Stimulated activated CD4-positive, alpha-beta T cell treated with anti-CD3 and anti-CD28 coated beads, Interleukin-15, amount 100 ng/mL, for 48 hours (primary cell): ENCODE results near the gene TM7SF2.

Source experiments
- DNase-seq, 2 donors: peaks; one replicate each; pipeline ENCODE4 v3.0.0-alpha.2; 2020; ENCODE audit warnings: low read depth in 2 of 2

Gene TM7SF2

DNA sequence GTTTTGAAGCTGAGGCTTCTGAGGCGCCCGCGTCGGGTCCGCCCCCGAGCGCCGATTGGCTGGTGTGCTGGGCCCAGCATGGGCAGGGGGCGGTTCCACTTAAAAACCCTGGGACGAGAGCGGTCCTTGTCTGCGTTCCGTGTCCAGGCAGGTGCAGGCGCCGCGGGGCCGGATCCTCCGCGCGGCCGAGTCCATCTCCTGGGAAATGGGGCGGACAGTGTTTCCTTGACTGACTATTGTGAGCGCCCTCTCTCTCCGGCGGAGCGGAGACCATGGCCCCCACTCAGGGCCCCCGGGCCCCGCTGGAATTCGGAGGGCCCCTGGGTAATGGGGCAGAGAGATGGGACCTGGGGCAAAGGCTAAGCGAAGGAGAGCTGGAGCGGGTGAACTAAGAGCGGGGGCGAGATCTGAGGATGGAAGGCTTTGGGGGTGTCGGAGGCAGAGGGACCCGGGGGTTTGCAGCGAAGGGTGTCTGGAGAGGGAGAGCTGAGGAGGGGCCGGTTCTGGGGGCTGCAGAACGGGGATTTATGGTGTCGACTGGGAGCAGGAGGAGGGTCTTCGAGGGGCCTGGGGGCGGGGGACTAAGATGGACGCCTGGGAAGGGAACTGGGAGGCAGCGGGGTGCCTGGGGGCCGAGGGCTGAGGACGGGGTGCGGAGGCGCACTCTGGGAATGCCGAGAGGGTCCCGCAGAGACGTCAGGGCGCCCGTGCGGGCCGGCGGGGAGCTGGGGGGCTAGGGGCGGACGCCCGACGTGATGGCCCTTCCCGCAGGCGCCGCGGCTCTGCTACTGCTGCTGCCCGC, at the start of gene TM7SF2:
TSS of gene TM7SF2 (plus strand) at position 129 of the 802 bp plus-strand sequence. CDS start at position 273, 144 bp downstream.
- DNase-seq = peak; percentile 88 to 94

DNA sequence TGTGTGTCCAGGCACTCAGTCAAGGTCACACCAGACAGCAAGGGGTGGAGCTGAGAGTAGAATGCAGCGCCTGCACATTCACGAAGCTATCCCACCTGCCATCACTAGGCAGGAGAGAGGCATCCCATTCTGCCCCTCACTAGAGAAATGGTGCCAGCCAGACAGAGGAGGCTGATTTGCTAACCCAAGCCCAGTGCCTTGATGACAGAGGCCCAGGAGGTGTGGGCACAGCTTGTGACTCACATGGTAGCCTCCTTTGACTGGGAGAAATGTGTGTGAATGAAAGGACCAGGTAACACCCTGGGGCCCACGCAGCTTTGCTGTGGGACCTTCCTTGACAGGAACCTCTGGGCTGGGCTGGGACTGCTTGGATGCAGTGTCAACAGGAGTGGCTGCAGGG, 48.1 kb upstream of the TM7SF2 start:
- no peak for DNase-seq

DNA sequence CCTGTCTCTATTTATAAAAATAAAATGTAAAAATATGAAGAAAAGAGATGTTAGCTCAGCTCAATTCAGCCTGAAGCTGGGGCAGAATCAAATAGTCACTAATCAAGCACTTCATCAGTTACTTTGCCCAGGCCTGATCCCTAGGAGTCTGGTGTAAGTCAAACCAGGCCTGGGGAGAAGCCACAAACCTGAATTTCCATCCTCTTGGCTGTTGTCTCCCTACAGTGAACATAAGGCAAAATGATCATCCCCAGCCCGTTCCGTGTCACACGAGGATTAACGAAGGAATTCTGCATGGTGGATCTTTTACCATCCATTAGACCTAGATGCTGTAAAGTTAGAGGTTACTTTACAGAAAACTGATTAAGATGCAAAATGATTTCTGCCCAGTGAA, 46.8 kb upstream of the TM7SF2 start:
- DNase-seq = no peak

DNA sequence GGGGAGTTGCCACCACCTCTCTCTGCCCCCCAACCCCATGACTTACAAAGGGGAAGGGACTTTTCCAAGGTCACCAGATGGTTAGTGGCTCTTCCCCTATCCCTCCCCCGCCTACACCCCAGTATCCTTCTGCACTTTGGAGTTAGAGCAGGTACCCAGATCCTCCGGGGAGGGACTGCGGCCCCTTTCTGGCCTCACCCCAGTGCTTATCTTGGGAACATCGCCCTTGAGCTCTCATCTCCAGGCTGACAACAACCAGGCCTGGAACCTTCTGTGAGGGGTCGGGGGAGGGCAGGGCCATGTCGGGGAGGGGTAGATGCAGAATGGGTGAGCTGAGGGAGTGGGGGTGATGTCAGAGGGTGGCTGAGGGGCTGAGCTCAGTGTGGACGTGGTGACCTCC, 45.8 kb upstream of the TM7SF2 start:
- DNase-seq = no peak

DNA sequence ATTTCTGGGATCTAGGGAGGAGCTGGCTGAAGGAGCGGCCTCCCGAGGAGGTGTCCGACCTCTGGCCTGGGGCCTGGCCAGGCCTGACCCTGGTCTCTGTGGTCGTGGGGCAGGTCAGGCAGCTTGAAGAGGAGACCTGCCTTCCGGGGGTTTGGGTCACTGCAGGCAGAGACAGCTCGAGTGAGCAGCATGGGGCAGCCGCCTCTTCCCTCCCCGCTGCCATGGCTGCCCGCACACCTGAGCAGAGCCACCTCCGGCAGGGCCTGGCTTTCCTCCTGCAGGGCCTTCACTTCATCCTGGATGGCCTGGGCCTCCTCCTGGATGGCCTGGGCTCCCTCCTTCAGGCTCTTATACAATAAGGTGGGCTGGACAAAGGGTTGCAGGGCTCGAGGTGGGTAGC, 45.4 kb upstream of the TM7SF2 start:
- DNase-seq = no peak

DNA sequence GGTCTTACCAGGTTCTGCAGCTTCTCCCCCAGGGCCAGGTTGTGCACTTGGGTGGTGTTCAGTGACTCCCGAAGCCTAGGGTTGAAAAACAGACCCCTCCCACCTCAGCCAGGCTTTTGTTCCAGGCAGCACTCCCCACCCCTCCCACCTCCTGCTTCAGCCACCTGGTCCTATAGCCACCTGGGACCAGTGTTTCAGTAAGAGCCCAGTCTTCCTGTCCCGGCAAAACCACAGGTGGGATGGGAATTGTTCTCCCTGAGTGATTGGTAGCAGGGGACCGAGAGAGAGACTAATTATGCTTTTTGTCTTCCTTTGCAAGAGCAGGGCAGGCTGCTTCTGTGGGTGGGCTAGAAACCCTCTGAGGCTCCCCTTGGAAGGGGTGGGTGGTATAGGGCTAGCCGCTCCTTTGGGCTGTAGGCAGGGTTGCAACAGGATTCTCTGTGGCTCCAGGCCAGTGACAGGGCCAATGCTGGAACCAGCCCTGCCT, 44.8 kb upstream of the TM7SF2 start:
- no peak for DNase-seq

DNA sequence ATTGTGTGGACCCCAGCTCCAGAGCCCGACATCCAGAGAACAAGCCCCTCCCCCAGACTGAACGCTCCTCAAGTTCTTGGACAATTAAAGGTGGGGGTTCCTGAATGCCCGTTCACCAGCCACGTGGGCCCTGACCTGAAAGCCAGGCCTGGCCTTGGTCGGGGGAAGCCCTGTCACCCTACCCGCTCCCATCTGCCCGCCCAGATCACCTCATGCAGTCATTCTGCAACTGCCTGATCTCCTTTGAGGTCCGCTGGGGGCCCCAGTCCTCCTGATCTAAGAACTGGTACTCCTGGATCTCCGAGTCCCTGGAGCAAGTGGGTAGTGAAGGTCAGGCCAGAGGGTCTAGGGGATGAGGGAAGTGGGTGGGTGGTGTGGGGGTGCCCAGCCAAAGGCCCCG, 44.2 kb upstream of the TM7SF2 start:
- no peak for DNase-seq

DNA sequence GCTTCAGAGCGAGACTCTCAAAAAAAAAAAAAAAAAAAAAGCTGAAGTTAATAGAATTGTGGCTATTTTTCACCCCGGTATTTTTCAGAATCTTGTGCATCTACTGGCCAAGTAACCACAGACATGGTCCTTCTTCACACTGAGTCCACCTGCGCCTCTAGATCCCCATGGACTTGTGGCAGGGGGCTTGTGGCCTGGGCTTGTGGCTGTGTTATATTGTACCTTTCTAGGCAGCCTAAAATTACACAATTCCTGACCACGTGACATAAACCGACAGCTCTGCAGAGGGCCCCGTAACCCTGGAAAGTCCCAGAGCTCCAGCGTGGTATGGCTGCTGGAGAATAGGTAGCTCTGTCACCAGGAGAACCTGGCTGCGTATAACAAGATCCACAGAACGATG, 42.5 kb upstream of the TM7SF2 start:
- no peak for DNase-seq

DNA sequence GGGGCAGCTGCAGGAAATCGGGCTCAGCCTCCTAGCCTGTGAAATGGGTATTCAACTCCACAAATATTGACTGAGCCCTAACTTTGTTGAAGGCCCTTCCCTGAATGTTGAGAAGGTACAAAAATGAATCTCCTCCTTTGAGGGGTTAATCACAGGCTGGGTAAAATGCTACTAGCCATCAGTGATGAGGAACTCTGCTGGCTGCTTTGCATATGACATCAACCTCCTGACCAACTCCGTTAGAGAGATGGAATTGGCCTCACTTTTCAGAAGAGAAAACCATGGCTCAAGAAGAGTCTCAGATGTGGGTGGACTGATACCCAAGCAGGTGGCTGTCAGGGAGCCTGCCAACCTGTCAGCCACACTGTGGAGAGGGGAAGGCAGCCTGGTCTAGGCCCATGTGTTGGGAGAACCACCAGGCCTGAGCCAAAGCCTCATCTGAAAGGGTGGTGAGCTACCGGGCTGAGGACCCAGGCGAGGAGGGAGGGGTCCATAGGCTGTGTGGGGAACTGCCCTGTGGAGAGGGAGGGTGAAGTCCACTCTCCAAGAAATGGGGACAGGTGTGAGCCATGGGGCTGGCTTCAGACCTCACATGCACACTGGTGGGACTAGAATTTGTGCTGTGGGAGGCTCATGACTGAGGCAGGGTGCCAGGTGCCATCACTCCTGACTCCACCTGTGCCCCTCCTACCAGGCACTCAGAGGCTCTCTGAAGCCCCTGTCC, 39.6 kb upstream of the TM7SF2 start:
- DNase-seq = no peak

DNA sequence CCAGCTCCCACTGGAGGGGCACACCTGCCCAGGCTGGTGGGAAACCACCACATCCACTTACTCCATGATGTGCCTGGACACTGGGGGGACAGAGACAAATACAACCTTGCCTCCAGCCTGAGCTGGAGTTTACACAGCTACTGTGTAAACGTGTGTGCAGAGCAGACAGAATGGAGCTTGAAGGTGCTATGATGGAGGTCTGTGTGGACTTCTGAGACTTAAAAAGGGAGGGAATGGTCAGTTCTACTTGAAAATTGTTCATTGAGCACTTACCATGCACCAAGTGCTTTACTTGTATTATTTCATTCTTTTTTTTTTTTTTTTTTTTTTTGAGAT, 39.1 kb upstream of the TM7SF2 start:
- no peak for DNase-seq

DNA sequence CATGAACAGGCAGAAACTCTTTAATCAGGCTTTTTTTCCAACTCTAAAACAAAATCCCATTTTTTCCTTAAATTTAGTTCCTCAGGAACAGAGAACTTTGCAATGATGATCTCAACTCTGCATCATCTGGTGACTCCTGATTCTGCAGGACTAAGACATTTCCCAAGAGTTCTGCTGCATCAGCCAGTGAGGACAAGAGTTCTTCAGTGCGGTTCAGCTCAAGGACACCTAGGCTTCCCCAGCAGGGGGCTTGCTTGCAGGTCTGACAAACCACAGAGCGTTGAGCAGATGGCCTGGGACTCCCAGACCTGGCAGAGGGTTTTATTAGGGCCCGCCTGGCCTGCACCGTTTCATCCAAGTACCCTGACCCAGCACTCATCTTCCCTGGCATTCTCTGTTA, 34.2 kb upstream of the TM7SF2 start:
- no peak for DNase-seq

DNA sequence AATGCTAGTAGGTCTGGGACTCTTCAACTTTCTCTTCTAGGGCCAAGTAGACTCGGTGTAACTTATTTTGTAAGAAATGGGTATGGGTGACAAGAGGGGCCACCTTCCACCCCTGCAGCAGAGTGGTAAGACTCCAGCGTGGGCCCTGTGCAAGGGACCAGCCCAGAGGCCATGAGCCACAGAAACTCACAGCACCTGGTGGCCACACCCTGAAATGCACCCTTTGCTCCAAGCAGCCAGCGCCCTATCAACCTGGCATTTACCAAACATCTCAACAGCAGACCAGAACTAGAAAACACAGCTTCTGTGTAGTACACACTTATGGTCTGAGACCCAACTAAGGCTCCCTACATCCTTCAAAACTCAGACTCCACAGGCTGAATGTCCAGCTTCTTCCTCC, 33.5 kb upstream of the TM7SF2 start:
- DNase-seq = peak; percentile 34 to 53

DNA sequence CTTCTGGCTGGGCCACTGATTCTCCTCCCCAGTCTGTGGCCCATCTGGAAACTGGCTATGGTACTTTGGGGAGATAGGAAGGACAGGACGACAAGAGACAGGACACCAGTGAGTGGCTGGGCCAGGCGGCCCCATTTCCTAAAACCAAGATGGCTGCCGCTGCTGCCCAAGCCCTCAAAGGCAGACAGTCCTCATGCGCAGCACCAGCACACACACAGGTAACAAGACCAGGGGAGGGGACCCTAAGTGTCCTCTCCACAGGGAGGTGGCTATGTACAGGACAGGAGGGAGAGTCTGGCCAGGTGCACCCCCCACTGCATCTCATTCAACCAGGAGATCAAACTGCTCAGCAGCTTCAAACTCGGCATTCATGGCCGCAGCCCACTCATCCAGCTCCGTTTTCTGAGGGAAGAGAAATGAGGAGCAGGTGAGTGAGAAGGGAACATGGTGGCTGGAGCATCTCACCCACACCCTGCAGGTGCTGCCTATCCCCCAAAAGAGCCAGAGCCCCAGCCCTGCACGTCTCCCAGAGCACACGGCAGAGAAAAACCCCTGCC, 32.8 kb upstream of the TM7SF2 start:
- no peak for DNase-seq

DNA sequence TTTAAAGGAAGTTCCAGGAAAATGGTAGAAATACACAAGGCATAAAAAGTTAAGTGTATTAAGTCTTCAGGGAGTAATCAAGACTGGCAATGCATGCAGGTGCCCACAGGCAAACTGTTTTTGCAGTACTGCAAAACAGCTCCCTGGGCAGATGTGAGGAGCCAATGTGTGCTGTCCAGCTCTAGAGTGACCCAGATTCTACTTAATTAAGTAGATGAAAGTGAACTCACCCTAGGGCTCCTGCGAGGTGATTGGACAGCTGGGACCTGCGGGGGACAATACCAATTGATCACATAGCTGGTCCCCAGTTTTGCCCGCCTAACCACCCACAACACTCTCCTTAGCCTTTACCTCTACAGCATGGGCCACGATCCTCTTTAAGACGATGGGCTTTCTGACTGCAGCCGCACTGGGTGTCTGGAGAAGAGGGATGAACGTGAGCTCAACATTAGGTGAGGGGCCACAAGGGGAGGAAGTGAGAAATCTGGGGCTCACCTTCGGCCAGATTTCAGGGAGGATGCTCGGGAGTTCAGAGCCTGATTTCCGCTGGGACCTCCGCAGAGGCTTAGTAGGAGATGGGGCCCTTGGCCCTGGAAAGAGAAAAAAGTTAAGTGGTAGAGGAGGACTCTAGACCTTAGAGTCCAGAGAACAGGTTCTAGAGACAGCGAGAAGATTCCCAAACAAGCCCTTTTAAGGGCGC, 28.4 kb upstream of the TM7SF2 start:
- DNase-seq = no peak

DNA sequence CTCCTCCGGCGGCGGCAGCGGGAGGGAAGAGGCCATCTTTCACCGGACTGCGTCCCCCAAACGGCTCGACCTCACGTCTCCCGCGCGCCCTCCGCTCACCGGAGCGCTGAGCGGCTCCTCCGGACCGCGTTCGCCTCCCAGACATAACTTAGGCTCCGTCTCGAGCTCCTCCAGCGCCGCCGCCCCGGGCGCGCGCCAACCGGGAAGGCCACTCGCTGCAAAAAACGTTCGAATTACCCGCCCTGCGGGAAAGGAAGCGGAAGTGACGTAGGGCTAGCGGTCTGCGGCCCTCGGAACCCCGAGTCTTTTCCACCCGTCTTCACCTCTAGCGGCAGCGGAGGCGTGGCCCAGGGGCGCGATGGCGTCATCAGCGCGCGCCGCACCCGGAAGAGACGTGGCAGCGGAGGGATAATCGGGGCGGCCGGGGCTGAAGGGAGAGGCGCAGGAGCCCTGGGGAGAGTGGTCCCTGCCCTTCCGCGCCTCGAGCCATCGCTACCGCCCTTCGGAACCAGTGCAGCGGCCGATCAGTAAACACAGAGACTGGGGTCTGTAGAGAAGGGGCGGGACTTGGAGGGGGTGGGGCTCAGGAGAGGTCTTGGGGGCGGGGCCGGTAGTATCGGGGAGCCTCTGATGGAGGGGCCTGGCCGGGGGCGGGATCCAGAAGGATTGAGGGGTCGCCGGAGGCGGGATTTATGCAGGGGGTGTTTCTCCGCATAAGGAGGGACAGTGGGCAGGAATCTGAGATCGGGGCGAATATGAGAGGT, 27.7 kb upstream of the TM7SF2 start, which contains the start of the genes CDCA5 and ZFPL1:
TSS of gene CDCA5 (minus strand) at position 207 of the 764 bp plus-strand sequence. CDS start at position 145, 62 bp downstream.
TSS of gene ZFPL1 (plus strand) at position 389 of the 764 bp plus-strand sequence. CDS start 477 bp downstream, outside the sequence.
- peak; percentile 94 to 95 for DNase-seq

DNA sequence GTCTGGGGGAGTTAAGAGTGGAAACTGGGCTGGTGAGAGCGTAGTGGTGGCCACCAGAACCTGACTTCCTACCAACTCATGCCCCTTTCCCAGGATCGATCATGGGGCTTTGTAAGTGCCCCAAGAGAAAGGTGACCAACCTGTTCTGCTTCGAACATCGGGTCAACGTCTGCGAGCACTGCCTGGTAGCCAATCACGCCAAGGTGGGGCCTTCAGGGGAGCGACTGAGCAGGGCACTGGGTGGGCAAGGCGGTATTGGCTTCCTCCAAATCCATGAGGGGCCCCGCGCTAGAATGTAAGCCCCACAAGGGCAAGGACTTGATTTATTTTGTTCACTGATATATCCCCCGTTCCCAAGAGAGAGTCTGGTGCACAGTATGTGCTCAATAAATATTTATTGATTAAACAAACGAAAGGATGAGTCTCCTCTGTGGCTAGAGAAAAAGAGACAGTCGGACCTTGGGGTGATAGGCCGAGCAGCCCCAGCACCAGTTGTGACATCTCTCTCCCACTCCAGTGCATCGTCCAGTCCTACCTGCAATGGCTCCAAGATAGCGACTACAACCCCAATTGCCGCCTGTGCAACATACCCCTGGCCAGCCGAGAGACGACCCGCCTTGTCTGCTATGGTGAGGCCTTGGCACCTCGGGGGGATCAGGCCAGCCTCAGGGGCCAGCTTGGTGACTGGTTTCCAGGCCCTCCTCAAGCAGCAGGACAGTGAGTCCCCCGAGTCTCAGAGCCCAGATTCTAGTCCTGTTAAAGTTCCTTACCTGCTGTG, 26.9 kb upstream of the TM7SF2 start:
- DNase-seq = no peak

DNA sequence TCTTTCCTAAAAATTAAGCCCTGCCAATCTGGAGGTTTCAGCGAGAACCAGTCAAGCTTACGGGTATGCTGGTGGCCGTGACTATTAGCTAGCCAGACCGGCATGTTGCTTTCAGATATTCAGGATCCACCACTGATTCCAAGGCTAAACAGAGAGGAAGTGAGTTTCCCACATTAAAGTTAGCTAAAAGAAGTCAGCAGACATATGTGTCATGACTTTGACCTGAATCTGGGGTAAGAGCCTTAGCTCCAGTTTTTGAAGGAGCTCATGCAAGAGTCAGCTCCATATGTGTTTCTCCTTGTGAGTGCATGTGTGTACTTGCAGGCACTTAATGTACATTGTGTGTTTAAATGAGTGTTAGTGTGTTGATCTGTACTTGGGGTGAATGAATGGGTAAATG, 26.2 kb upstream of the TM7SF2 start:
- DNase-seq = no peak

DNA sequence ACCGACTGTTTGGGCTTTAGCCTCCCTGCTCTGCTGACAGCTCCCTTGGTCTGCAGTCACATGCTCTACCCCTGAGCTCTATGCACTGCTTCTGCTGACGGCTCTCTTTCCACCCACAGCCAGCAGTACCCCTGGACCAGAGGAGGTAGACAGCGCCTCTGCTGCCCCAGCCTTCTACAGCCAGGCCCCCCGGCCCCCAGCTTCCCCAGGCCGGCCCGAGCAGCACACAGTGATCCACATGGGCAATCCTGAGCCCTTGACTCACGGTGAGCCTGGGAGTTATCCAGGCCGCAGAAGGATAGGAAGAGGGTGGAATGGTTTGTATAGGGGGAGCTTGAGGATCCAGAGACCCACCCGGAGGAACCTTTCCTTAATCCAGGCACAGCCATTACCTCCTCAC, 24.9 kb upstream of the TM7SF2 start:
- DNase-seq = no peak

DNA sequence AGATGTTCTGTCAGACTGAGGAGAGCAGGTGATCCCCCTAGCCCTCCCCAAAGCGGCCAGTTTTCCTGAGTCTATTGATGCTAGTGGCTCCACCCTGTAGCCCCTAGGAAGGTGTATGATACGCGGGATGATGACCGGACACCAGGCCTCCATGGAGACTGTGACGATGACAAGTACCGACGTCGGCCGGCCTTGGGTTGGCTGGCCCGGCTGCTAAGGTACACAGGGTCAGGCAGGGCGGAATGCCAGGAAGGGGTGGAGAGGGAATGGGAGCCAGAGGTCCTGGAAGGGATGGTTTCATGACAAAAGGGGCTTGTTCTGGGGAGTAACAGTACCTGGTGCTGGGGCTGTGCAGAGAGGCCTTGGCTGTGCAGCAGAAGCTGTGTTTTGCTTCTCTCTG, 24.5 kb upstream of the TM7SF2 start:
- no peak for DNase-seq

DNA sequence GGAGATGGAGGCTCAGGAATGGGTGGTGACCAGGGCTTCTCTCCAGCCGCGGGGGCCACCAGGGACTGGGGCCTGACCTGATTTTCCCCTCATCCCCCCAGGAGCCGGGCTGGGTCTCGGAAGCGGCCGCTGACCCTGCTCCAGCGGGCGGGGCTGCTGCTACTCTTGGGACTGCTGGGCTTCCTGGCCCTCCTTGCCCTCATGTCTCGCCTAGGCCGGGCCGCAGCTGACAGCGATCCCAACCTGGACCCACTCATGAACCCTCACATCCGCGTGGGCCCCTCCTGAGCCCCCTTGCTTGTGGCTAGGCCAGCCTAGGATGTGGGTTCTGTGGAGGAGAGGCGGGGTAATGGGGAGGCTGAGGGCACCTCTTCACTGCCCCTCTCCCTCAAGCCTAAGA, 23.8 kb upstream of the TM7SF2 start:
- DNase-seq = no peak

DNA sequence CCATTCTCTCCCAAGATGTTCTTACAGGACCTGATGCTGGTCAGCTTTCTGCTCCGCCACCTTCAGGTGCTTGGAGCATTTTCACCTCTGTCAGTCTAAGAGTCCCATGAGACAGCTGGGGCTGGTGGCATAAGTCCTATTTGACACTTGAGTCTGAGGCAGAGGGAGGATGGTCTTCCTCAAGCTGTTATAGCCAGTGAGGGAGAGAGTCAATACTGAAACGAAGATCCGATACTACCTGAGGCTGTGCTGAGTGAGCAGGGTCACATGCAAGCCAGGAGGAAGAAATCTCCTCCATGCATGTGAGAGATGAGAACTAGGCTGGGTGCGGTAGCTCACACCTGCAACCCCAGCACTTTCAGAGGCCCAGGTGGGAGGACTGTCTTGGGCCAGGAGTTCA, 22.1 kb upstream of the TM7SF2 start:
- DNase-seq = no peak
